Stimulated activated naive CD4-positive, alpha-beta T cell treated with Interleukin-2 at 50 U/mL for 16 hours (primary cell): Measurements from ENCODE around the gene NHLRC4.

Experiments
- DNase-seq: peaks from one replicate; lab custom pipeline; 2025; lab: John Stamatoyannopoulos, UW

Gene NHLRC4

GRCh38 chr16:566475-567372 is at the start of gene NHLRC4:
TSS of gene NHLRC4 (plus strand) at chr16:567005. CDS start at chr16:568048, 1,043 bp downstream.
- peak; percentile 22 for DNase-seq

- DNase-seq, result no peak
Measured at GRCh38 chr16:518858-519257, 47.9 kb upstream of the NHLRC4 start.

- DNase-seq, result no peak
Measured at GRCh38 chr16:519425-519824, 47.4 kb upstream of the NHLRC4 start.

GRCh38 chr16:519841-520687 is 46.7 kb upstream of the NHLRC4 start:
- DNase-seq, result no peak

- no peak for DNase-seq
Measured at GRCh38 chr16:520847-521246, 46.0 kb upstream of the NHLRC4 start.

GRCh38 chr16:521381-522210 is 45.2 kb upstream of the NHLRC4 start:
- DNase-seq, result no peak

GRCh38 chr16:522320-523096 is 44.3 kb upstream of the NHLRC4 start:
- DNase-seq, result no peak

GRCh38 chr16:523097-523741 is 43.6 kb upstream of the NHLRC4 start:
- DNase-seq, result no peak

- DNase-seq, result no peak
Measured at GRCh38 chr16:524274-525040, 42.3 kb upstream of the NHLRC4 start.

- DNase-seq, result no peak
Measured at GRCh38 chr16:525123-525519, 41.7 kb upstream of the NHLRC4 start.

- peak; percentile 81 for DNase-seq
Measured at GRCh38 chr16:525520-526180, 41.2 kb upstream of the NHLRC4 start.

- no peak for DNase-seq
Measured at GRCh38 chr16:526181-527014, 40.4 kb upstream of the NHLRC4 start.

GRCh38 chr16:527015-527903 is 39.5 kb upstream of the NHLRC4 start, which contains the start of gene CAPN15:
TSS of gene CAPN15 (plus strand) at chr16:527712. CDS start at chr16:546839, 19,127 bp downstream.
- DNase-seq, result peak; percentile 86

GRCh38 chr16:528111-529011 is 38.4 kb upstream of the NHLRC4 start:
- DNase-seq, result peak; percentile 38

- DNase-seq, result no peak
Measured at GRCh38 chr16:529012-529575, 37.7 kb upstream of the NHLRC4 start.
